NCI-H187 treated with DMSO at 0.1 percent for 48 hours (cell line): ENCODE measurements around the gene SH3BP4.

Experiments used
- DNase-seq: peaks from one replicate; lab custom pipeline; 2025; lab: John Stamatoyannopoulos, UW

The SH3BP4 gene

DNA sequence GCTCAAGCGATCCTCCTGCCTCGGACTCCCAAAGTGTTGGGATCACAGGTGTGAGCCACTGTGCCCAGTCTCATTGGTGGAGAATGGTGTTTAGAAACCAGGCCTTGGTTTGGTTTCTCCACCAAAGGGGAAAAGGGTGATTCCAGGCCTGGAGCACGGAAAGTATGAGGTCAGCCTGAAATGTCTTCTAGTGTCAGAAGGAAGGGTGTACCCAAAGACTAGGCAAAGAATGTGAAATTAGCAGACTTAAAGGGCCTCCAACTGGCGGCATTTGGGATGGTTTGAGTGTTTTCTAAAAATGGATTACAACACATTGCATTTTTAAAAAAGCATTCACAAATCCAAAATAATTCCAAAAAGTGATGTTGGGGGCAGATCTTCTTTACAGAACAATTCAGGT, 139.6 kb downstream of the SH3BP4 start:
- DNase-seq, result no peak

DNA sequence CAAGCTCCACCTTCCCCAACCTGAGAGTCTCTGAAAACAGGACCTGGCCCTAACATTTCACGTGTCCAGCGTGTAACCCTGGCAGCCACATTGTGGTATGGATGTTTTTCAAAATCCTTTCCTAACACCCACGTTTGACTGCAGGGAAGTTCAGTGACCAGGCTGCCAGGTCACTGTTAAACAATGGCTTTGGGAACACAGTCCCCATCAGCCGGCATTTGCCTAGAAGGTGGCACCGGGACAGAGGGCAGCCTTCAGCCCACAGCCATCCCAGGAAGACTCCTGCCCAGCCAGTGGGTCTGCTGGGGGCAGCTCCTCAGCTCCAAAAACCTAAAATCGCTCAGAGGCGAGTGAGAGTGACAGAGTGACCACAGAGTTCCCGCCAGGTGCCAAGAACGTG, 140.2 kb downstream of the SH3BP4 start:
- DNase-seq, result no peak

DNA sequence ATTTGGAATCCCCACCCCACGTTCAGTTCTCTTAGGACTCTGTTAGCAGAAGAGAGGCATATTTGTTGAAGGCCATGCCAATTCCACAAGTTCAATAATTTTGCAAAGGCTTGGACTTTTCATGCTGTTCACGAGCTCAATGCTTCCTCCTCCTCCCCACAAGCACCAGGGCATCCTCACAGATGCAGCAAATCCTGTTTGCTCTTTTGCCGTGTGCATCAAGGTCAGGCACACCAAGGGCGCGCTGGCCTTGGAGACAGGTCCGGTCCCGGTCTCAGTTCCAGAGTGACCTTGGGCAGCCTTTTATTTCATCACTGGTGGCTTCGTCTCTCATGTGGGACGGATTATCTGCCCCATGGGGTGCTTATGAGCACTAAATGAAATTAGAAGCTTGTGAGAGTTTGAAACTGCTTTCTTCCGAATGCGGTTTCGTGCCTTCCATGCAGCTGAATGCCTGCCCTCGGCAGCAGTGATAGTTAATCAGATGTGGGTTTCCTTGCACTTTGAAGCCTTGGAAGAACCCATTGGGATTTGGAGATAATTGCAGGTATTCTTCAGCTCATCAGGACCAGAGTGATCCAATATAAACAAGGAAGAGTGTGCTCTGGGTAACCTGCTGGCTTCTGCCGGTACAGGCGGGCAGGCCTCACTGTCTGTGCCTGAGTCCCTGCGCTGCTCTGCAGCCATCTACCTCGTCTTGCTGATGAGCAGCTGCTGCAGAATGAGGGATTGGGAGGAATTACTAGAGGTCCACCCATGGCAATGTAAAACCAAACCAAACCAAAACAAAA, 140.8 kb downstream of the SH3BP4 start:
- DNase-seq, result no peak

DNA sequence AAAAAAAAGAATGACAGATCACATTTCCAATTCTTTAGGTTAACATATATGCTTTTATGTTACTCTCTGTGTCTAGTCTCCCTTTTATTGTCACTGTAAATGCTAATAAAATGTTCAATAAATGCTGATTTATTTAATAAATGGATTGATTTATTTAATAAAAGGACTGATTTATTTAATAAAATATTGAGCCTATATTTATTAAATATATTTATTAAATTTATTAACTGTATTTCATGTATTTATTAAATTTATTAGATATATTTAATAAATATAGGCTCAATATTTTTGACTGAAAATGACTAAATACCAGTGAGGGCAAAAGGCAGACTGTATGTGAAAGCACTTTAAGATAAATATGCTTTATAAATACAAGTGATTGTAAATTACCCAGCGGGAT, 142.6 kb downstream of the SH3BP4 start:
- DNase-seq, result no peak

DNA sequence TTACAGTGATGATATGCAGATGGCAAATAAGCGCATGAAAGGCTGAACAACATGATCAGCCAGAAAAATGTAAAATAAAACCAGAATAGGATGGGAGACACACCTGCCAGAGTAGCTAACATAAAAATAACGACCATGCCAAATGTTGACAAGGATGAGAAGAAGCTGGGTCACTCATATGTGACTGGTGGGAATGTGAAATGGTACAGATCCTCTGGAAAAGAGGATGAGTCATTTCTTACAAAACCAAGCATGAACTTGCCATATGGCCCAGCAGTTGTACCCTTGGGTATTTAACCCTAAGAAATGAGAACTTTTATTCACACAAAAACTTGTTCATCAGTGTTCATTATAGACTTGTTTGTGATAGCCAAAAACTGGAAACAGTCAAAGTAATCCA, 143.8 kb downstream of the SH3BP4 start:
- no peak for DNase-seq

DNA sequence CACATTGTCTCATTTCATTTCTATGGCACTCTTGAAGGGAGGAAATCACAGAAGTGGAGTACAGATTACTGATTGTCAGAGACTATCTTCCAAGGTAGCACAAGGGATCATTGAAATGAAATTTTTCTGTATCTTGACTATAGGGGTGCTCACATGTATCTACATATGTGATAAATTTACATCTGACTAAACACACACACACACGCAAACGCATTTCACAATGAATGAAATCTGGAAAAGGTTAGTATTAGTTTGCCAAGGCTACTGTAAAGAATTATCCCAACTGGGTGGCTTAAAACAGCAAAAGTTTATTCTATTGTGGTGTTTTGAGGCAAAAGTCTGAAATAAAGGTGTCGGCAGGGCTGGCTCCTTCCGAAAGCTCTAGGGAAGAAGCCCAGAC, 144.6 kb downstream of the SH3BP4 start:
- no peak for DNase-seq

DNA sequence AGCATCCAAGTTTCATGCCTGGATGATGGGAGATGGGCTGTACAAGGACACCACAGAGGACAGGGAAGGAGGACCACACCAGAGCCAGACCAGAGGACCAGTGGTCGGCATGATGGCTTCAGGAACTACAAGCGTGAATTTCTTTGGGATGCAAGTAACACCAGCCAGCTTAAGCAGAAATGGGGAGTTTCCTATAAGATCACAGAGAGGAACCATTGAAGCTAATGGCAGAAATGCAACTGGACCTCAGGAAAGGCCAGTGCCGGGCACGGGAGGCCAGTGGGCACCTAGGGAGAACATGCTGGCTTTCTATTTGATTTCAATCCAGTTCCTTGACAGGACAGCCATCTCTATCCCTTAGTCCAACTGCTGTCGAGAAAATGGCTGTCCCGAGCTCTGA, 145.4 kb downstream of the SH3BP4 start:
- DNase-seq, result no peak

DNA sequence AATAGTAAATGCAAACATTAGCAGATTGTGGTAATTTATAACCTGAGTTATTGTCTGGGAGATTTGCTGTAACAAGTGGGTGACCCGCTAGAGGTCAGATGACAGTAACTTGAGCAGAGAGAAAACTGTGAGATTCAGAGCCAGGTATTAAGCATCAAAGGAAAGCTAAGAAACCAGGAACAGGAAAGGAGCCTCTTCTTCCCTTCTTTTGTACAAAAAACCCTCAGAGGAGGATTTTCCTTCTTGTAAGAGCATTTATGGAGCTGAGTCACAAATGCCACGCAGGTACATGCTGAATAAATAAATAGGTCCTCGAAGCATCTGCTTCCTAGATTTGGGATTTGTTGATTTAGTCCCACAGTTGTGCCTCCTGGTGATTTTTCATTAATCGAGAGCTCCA, 146.5 kb downstream of the SH3BP4 start:
- DNase-seq, result peak; percentile 15

DNA sequence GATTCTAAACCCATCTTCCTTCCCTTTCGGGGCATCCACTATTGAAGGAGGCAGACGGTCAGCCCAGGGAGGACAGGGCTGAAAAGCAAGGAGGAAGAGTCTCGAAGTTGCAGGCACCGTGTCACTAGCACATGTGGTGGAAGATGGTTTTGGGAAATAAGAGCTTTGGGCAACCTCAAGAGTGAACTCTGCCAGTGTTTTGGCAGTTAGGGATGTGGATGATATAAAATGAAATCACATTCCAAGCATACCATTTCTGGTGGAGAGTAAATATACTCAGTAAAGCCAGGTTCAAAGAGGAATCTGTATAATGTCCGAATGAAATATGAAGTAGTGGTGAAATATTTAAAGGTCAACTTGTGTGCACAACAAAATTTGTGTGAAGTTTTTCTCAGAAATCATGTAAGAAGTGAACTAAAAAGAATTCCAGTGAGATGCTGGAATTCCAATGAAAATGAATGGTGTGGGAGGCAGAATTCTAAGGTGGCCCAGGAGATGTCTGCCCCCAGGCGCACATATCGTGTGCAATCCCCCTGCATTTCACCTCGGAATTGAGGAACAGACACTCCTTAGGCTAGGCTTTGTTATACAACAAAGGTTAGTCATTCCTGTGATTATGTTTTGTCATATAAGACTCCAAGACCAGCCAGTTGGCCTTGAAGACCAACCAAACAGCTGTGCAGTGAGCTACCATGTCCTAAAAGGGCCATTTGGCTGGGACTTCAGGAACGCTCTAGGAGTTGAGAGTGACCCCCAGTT, 147.1 kb downstream of the SH3BP4 start:
- no peak for DNase-seq

DNA sequence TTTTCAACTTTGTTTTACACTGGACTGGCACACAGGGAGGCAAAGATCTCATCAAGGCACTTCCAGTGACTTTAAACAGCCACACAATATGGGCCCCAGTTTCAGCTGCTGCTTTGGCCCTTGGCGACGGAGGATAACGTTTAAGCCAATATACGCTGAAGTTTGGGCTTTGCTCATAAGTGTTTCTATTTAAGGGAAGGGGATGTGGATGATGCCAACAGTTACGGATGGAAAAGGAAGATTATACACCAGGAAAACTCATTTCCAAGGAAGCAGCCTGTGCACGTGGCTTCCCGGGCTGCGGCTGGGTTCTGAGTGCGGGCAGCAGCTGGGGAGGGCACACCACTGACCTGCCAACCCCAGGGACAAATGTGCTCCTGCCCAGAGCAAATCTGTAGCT, 151.1 kb downstream of the SH3BP4 start:
- DNase-seq, result no peak
